PC-3 (cell line): ENCODE results near the gene RC3H1. TPM values are rescaled to one million over a fixed set of nuclear protein-coding genes. Genes with fewer than 3 reads are reported as not detected.
"Not testable (repeated sequence)": the region's sequence is repeated elsewhere in the genome, so short reads cannot be mapped to it uniquely, and the experiment has no call there.

Experiments
- ATAC-seq: fragments of 200-7000 bp; cut with Tn5 transposase; 2 replicates; pipeline ENCODE4 v1.9.1; 2020; ENCODE audit warnings: mild to moderate bottlenecking, moderate library complexity
- BruUV-seq: library from RNA; stranded (reverse); fragments of 400-500 nt; replicated peaks from 2 replicates; lab custom pipeline; 2021; lab: Mats Ljungman, UMichigan
- CTCF ChIA-PET: fragments of 300-600 bp; sonication (Branson Sonifier 250); formaldehyde crosslinking; loops from one replicate; lab custom pipeline; 2022; ENCODE audit warnings: antibody characterized with exemption; lab: Charles Lee
- POLR2A ChIA-PET: fragments of 300-600 bp; sonication (Branson Sonifier 250); formaldehyde crosslinking; loops from one replicate; lab custom pipeline; 2022; ENCODE audit warnings: antibody characterized with exemption; ENCODE audit not compliant: unreplicated experiment; lab: Charles Lee
- DNase-seq: peaks from one replicate; pipeline ENCODE4 v3.0.0-alpha.2; 2015
- H2AFZ ChIP-seq: fragments of 300-600 bp; sonication (generic); 2 replicates; pipeline ENCODE4 v1.6.0; 2016; ENCODE audit warnings: antibody characterized with exemption, low read length
- H3F3A ChIP-seq: fragments of 300-600 bp; sonication (generic); one replicate; pipeline ENCODE4 v1.6.0; 2017; ENCODE audit warnings: antibody characterized with exemption, low read length, control low read depth, mild to moderate bottlenecking; ENCODE audit not compliant: unreplicated experiment
- H3K27ac ChIP-seq: fragments of 300-600 bp; sonication (generic); 2 replicates; pipeline ENCODE4 v1.5.1; 2016; ENCODE audit warnings: mild to moderate bottlenecking, low read length
- H3K27me3 ChIP-seq: fragments of 300-600 bp; sonication (generic); 2 replicates; pipeline ENCODE4 v1.6.1; 2016; ENCODE audit warnings: low read length, mixed read lengths
- H3K36me3 ChIP-seq: fragments of 300-600 bp; sonication (generic); 2 replicates; pipeline ENCODE4 v1.6.1; 2016; ENCODE audit warnings: low read depth, mixed run types, low read length, mixed read lengths
- H3K4me1 ChIP-seq: fragments of 300-600 bp; sonication (generic); 2 replicates; pipeline ENCODE4 v1.5.1; 2016; ENCODE audit warnings: low read length; ENCODE audit not compliant: insufficient read depth
- H3K4me2 ChIP-seq: fragments of 300-600 bp; sonication (generic); 2 replicates; pipeline ENCODE4 v1.6.0; 2016; ENCODE audit warnings: low read length
- H3K4me3 ChIP-seq: fragments of 300-600 bp; sonication (generic); 2 replicates; pipeline ENCODE4 v1.5.1; 2016; ENCODE audit warnings: mild to moderate bottlenecking, low read length, mixed read lengths
- H3K79me2 ChIP-seq: fragments of 300-600 bp; sonication (generic); 2 replicates; pipeline ENCODE4 v1.6.1; 2017; ENCODE audit warnings: low read length, mixed read lengths
- H3K9ac ChIP-seq: fragments of 300-600 bp; sonication (generic); 2 replicates; pipeline ENCODE4 v1.6.0; 2016; ENCODE audit warnings: mild to moderate bottlenecking, low read length
- H3K9me2 ChIP-seq: fragments of 300-600 bp; sonication (generic); replicated peaks from 2 replicates; pipeline ENCODE4 v1.6.1; 2016; ENCODE audit warnings: mixed run types, low read length, mixed read lengths
- H3K9me3 ChIP-seq: fragments of 300-600 bp; sonication (generic); 2 replicates; pipeline ENCODE4 v1.6.1; 2016; ENCODE audit warnings: low read length, mixed read lengths
- H4K20me1 ChIP-seq: fragments of 300-600 bp; sonication (generic); 2 replicates; pipeline ENCODE4 v1.6.1; 2016; ENCODE audit warnings: low read length, mixed read lengths
- CTCF ChIP-seq: fragments of 300-600 bp; sonication (generic); conservative IDR thresholded peaks from 2 replicates; pipeline ENCODE4 v1.5.1; 2017; ENCODE audit warnings: antibody characterized with exemption, low read depth, mild to moderate bottlenecking, low read length
- EZH2 ChIP-seq: fragments of 300-600 bp; sonication (generic); IDR thresholded peaks from one replicate; pipeline ENCODE4 v1.6.1; 2017; ENCODE audit warnings: antibody characterized with exemption, mild to moderate bottlenecking, low read length; ENCODE audit not compliant: unreplicated experiment
- EZH2phosphoT487 ChIP-seq: fragments of 300-600 bp; sonication (generic); IDR thresholded peaks from 2 replicates; pipeline ENCODE4 v1.6.1; 2018; ENCODE audit warnings: mild to moderate bottlenecking, antibody characterized with exemption, low read length, borderline replicate concordance
- intact Hi-C: fragments of 100-400 bp; cut with micrococcal nuclease; formaldehyde crosslinking; loops from 2 replicates; pipeline ENCODE4 v1.9.0; 2023
- total RNA-seq: library from RNA; depleted of rRNA; stranded (reverse); fragments of >200 nt; gene quantifications from 2 replicates; pipeline ENCODE4 v1.2.3, GENCODE V29; 2014

RC3H1 gene
- total RNA-seq, 1 experiment from 2014 or later: 7.5 TPM

GRCh38 chr1:174055797-174056196 lies 33.6 kb upstream of the RC3H1 start:
- ATAC-seq, H4K20me1 ChIP-seq, H3K9ac ChIP-seq, intact Hi-C loops, H3K36me3 ChIP-seq, H3K4me3 ChIP-seq, H3K79me2 ChIP-seq, POLR2A ChIA-PET, H3F3A ChIP-seq, H3K4me1 ChIP-seq, BruUV-seq, H3K9me2 ChIP-seq, H3K27me3 ChIP-seq, H3K27ac ChIP-seq, DNase-seq, H3K9me3 ChIP-seq, H3K4me2 ChIP-seq, CTCF ChIA-PET, H2AFZ ChIP-seq: not testable (repeated sequence)

- no peak for ATAC-seq
- no peaks in the 10 kb centered on the region for H3K9me2 ChIP-seq
- H3K9ac ChIP-seq: no peak overlapping the region
- H3K79me2 ChIP-seq: no peaks in the 10 kb centered on the region
- no TSS peak for BruUV-seq
- no peak for DNase-seq
- POLR2A ChIA-PET: no interaction called here
- no peaks in the 10 kb centered on the region for H4K20me1 ChIP-seq
- H3K4me1 ChIP-seq: no peaks in the 10 kb centered on the region
- no peaks in the 10 kb centered on the region for H3K27me3 ChIP-seq
- CTCF ChIA-PET: no interaction called here
- no peaks in the 10 kb centered on the region for H3K9me3 ChIP-seq
- H3K27ac ChIP-seq: no peak overlapping the region
- H3K36me3 ChIP-seq: no peaks in the 10 kb centered on the region
- H3K4me2 ChIP-seq: no peak overlapping the region
- intact Hi-C loops: no loop called here
- no peak for TF ChIP-seq EZH2
- no peak for TF ChIP-seq CTCF
- no peak for TF ChIP-seq EZH2phosphoT487
- no peaks in the 10 kb centered on the region for H3F3A ChIP-seq
- no peak overlapping the region for H2AFZ ChIP-seq
- no peak overlapping the region for H3K4me3 ChIP-seq
These were observed 31.7 kb upstream of the RC3H1 start for GRCh38 chr1:174053826-174054225.

GRCh38 chr1:174052621-174053020 lies 30.5 kb upstream of the RC3H1 start:
- no peak overlapping the region for H2AFZ ChIP-seq
- no peaks in the 10 kb centered on the region for H3K9me2 ChIP-seq
- ChIA-PET CTCF (no interaction called here), POLR2A (no interaction called here)
- BruUV-seq: no TSS peak
- H3K79me2 ChIP-seq: no peaks in the 10 kb centered on the region
- H3K27ac ChIP-seq: no peak overlapping the region
- DNase-seq (no peak), ATAC-seq (no peak)
- TF ChIP-seq CTCF (no peak), EZH2phosphoT487 (no peak)
- intact Hi-C loops: no loop called here
- no peaks in the 10 kb centered on the region for H3K27me3 ChIP-seq
- H3K4me3 ChIP-seq: no peak overlapping the region
- H3K9me3 ChIP-seq: no peaks in the 10 kb centered on the region
- H3K36me3 ChIP-seq: no peaks in the 10 kb centered on the region
- no peak overlapping the region for H3K9ac ChIP-seq
- H3F3A ChIP-seq: no peaks in the 10 kb centered on the region
- no peaks in the 10 kb centered on the region for H4K20me1 ChIP-seq
- H3K4me2 ChIP-seq: no peak overlapping the region
- H3K4me1 ChIP-seq: no peaks in the 10 kb centered on the region
